DND-41 (cell line): ENCODE data around the gene THYN1.
A peak's percentile ranks its signal among the peaks of the same experiment; 100 is the strongest.

ENCODE experiments used
- ATAC-seq: fragments of 200-7000 bp; cut with Tn5 transposase; 3 replicates; pipeline ENCODE4 v1.9.1; 2021; ENCODE audit warnings: low read depth; ENCODE audit not compliant: insufficient read depth
- DNase-seq: peaks from one replicate; pipeline ENCODE4 v3.0.0-alpha.2; 2020
- H2AFZ ChIP-seq: 2 replicates; pipeline ENCODE4 v1.6.0; 2012; ENCODE audit warnings: low read depth, low read length
- H3K27ac ChIP-seq: 2 replicates; pipeline ENCODE4 v1.5.1; 2012; ENCODE audit warnings: low read length, inconsistent platforms
- H3K27me3 ChIP-seq: fragments of 200-600 bp; sonication (generic); 2 replicates; pipeline ENCODE4 v1.6.0; 2012; ENCODE audit warnings: low read length, mild to moderate bottlenecking, inconsistent platforms; ENCODE audit not compliant: insufficient read depth, poor library complexity
- H3K36me3 ChIP-seq: 2 replicates; pipeline ENCODE4 v1.5.1; 2012; ENCODE audit warnings: low read length, inconsistent platforms; ENCODE audit not compliant: insufficient read depth
- H3K4me1 ChIP-seq: 2 replicates; pipeline ENCODE4 v1.5.1; 2012; ENCODE audit warnings: mild to moderate bottlenecking, low read length; ENCODE audit not compliant: insufficient read depth
- H3K4me2 ChIP-seq: 2 replicates; pipeline ENCODE4 v1.6.0; 2012; ENCODE audit warnings: mild to moderate bottlenecking, moderate library complexity, low read length, inconsistent platforms; ENCODE audit not compliant: insufficient read depth
- H3K4me3 ChIP-seq, 2 experiments: fragments of 200-600 bp in 1 of 2; shearing (Covaris generic) in 1 of 2; 2 replicates each; pipeline ENCODE4 v1.5.1; 2012 to 2016; ENCODE audit warnings: inconsistent platforms in 2 of 2, low read length in 2 of 2, mild to moderate bottlenecking in 2 of 2, low read depth in 1 of 2, moderate library complexity in 1 of 2
- H3K79me2 ChIP-seq: 2 replicates; pipeline ENCODE4 v1.6.0; 2012; ENCODE audit warnings: low read length, inconsistent platforms; ENCODE audit not compliant: insufficient read depth
- H3K9ac ChIP-seq: 2 replicates; pipeline ENCODE4 v1.6.0; 2012; ENCODE audit warnings: low read depth, mild to moderate bottlenecking, inconsistent platforms, low read length, moderate library complexity
- H3K9me3 ChIP-seq: 2 replicates; pipeline ENCODE4 v1.5.1; 2012; ENCODE audit warnings: low read length, moderate library complexity, mild to moderate bottlenecking, inconsistent platforms; ENCODE audit not compliant: insufficient read depth, severe bottlenecking
- H4K20me1 ChIP-seq: 2 replicates; pipeline ENCODE4 v1.6.0; 2012; ENCODE audit warnings: low read length; ENCODE audit not compliant: insufficient read depth
- EZH2 ChIP-seq: IDR thresholded peaks from 3 replicates; pipeline ENCODE4 v1.6.1; 2012; ENCODE audit warnings: borderline replicate concordance, low read depth, mild to moderate bottlenecking, moderate library complexity, low read length, inconsistent platforms; ENCODE audit not compliant: severe bottlenecking
- TF ChIP-seq, protein P1 (sequence below): IDR thresholded peaks from 2 replicates; pipeline ENCODE4 v1.5.1; 2012; ENCODE audit warnings: borderline replicate concordance, low read length, moderate library complexity, mild to moderate bottlenecking; ENCODE audit not compliant: poor library complexity, severe bottlenecking; ENCODE audit errors: extremely low read depth

The THYN1 gene

DNA sequence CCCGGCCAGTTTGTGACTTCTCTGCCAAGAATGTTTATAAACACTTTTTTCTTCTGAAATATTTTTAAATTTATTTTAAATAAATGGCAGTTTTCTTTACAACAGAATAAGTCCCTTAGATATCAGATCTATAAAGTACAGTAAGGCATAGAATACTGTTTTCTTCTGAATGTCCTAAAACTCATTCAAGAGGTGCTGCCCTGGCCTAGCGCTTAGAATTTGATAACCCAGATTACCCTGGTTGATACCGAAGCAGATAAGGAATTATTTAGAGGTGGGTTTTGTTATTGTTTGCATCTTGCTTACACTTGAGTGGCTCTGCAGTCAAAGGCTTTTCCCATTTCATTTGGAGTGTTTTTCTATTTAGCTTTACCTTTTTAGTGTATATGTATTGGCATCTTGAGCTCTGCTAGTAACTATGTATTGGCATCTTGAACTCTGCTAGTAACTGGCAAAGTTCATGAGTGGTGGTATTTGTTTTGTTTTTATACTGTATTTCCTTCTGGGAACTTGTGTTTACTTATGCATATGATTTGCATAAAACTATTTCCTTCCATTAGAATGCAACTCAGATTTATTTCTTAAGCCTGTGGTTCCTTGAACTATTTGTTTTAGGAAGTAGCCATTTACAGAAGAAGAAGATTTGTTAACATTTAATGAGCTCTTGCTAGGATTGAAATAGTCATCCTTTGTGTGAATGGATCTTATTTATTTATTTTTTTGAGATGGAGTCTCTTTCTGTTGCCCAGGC is 1.5 kb upstream of the THYN1 start:
- Histone ChIP-seq H3K4me2 (peak overlapping the region; percentile 81), H3K9ac (peak overlapping the region; percentile 78), H3K9me3 (no peaks in the 10 kb centered on the region), H3K27me3 (no peaks in the 10 kb centered on the region), H3K27ac (peak overlapping the region; percentile 30; the same call in 1 of the 2 replicates), H3K4me3 (peak overlapping the region; percentile 75 to 76; a peak in 3 of 4 replicates), H4K20me1 (peaks cover 3% of the 10 kb centered on the region; the same call in 1 of the 2 replicates), H2AFZ (no peak overlapping the region), H3K79me2 (peaks cover 46% of the 10 kb centered on the region), H3K36me3 (peaks cover 47% of the 10 kb centered on the region), H3K4me1 (peaks cover 34% of the 10 kb centered on the region)
- ATAC-seq (no peak), DNase-seq (no peak)
- no peak for TF ChIP-seq EZH2
- TF ChIP-seq, protein P1, sequence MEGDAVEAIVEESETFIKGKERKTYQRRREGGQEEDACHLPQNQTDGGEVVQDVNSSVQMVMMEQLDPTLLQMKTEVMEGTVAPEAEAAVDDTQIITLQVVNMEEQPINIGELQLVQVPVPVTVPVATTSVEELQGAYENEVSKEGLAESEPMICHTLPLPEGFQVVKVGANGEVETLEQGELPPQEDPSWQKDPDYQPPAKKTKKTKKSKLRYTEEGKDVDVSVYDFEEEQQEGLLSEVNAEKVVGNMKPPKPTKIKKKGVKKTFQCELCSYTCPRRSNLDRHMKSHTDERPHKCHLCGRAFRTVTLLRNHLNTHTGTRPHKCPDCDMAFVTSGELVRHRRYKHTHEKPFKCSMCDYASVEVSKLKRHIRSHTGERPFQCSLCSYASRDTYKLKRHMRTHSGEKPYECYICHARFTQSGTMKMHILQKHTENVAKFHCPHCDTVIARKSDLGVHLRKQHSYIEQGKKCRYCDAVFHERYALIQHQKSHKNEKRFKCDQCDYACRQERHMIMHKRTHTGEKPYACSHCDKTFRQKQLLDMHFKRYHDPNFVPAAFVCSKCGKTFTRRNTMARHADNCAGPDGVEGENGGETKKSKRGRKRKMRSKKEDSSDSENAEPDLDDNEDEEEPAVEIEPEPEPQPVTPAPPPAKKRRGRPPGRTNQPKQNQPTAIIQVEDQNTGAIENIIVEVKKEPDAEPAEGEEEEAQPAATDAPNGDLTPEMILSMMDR, result no peak

DNA sequence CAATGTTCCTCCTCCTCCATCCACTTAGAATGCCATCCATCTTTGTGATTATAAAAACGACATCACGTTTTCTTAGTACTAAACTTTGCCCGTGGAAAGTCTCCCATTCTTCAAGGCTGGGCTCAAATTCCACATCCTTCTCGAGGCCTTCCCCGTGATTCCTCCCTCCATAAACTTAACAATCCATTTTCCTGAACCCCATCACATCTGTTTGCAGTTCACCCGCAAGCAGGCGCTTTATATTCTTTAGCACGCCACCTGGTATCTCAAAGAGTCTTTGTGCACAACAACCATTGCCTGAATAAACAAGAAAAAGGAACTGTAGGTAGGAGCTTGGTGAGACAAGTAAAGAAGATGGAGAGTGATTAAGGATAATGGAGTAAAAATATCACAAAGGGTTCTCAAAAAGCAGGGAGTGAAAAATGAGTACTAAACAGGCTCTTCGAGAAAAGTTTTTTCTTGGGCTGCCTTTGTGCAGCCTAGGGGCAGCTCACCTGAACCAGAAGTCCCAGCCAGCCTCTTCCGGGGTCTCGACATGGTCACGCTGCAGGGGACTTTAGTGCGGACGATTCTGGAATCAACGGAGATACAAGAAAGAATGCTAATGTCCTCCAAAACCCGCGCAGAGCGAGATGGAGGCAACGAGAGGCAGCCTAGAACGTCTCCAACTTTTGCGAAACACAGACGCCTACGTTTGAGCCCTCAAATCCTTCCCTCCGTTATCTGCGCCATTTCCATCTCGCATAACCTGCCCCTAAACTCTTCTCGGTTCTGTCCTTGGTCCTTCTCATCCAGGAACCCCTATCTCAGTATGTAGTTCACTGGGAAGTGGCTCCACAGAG is 585 bp downstream of the THYN1 start:
- ATAC-seq, result peak; percentile 55
- Histone ChIP-seq H4K20me1 (peaks cover 3% of the 10 kb centered on the region; the same call in 1 of the 2 replicates), H3K9ac (peak overlapping the region; percentile 78), H3K27ac (peak overlapping the region; percentile 78), H3K36me3 (peaks cover 51% of the 10 kb centered on the region), H3K4me3 (peak overlapping the region; percentile 75 to 76), H3K79me2 (peaks cover 46% of the 10 kb centered on the region), H3K9me3 (no peaks in the 10 kb centered on the region), H3K4me2 (peak overlapping the region; percentile 81), H3K27me3 (no peaks in the 10 kb centered on the region), H2AFZ (peak overlapping the region; percentile 84), H3K4me1 (peaks cover 34% of the 10 kb centered on the region)
- TF ChIP-seq, protein P1, result no peak
- TF ChIP-seq EZH2, result no peak
- DNase-seq, result no peak

GRCh38 chr11:134250675-134251074 is 2.5 kb downstream of the THYN1 start:
- no peak overlapping the region for H3K9ac ChIP-seq
- TF ChIP-seq, protein P1, result no peak
- no peak for TF ChIP-seq EZH2
- ATAC-seq (no peak), DNase-seq (no peak)
- peaks cover 34% of the 10 kb centered on the region for H3K4me1 ChIP-seq
- no peak overlapping the region for H2AFZ ChIP-seq
- no peak overlapping the region for H3K4me3 ChIP-seq
- H3K27ac ChIP-seq, result no peak overlapping the region
- H3K79me2 ChIP-seq, result peaks cover 40% of the 10 kb centered on the region
- no peaks in the 10 kb centered on the region for H3K9me3 ChIP-seq
- peaks cover 3% of the 10 kb centered on the region; the same call in 1 of the 2 replicates for H4K20me1 ChIP-seq
- H3K36me3 ChIP-seq, result peaks cover 60% of the 10 kb centered on the region
- no peaks in the 10 kb centered on the region for H3K27me3 ChIP-seq
- no peak overlapping the region for H3K4me2 ChIP-seq
